DND-41 (cell line): ENCODE measurements around the gene PLD1.

Experiments
- ATAC-seq: fragments of 200-7000 bp; cut with Tn5 transposase; 3 replicates; pipeline ENCODE4 v1.9.1; 2021; ENCODE audit warnings: low read depth; ENCODE audit not compliant: insufficient read depth
- DNase-seq: peaks from one replicate; pipeline ENCODE4 v3.0.0-alpha.2; 2020
- H2AFZ ChIP-seq: 2 replicates; pipeline ENCODE4 v1.6.0; 2012; ENCODE audit warnings: low read depth, low read length
- H3K27ac ChIP-seq: 2 replicates; pipeline ENCODE4 v1.5.1; 2012; ENCODE audit warnings: low read length, inconsistent platforms
- H3K27me3 ChIP-seq: fragments of 200-600 bp; sonication (generic); 2 replicates; pipeline ENCODE4 v1.6.0; 2012; ENCODE audit warnings: low read length, mild to moderate bottlenecking, inconsistent platforms; ENCODE audit not compliant: insufficient read depth, poor library complexity
- H3K36me3 ChIP-seq: 2 replicates; pipeline ENCODE4 v1.5.1; 2012; ENCODE audit warnings: low read length, inconsistent platforms; ENCODE audit not compliant: insufficient read depth
- H3K4me1 ChIP-seq: 2 replicates; pipeline ENCODE4 v1.5.1; 2012; ENCODE audit warnings: mild to moderate bottlenecking, low read length; ENCODE audit not compliant: insufficient read depth
- H3K4me2 ChIP-seq: 2 replicates; pipeline ENCODE4 v1.6.0; 2012; ENCODE audit warnings: mild to moderate bottlenecking, moderate library complexity, low read length, inconsistent platforms; ENCODE audit not compliant: insufficient read depth
- H3K4me3 ChIP-seq, 2 experiments: fragments of 200-600 bp in 1 of 2; shearing (Covaris generic) in 1 of 2; 2 replicates each; pipeline ENCODE4 v1.5.1; 2012 to 2016; ENCODE audit warnings: inconsistent platforms in 2 of 2, low read length in 2 of 2, mild to moderate bottlenecking in 2 of 2, low read depth in 1 of 2, moderate library complexity in 1 of 2
- H3K79me2 ChIP-seq: 2 replicates; pipeline ENCODE4 v1.6.0; 2012; ENCODE audit warnings: low read length, inconsistent platforms; ENCODE audit not compliant: insufficient read depth
- H3K9ac ChIP-seq: 2 replicates; pipeline ENCODE4 v1.6.0; 2012; ENCODE audit warnings: low read depth, mild to moderate bottlenecking, inconsistent platforms, low read length, moderate library complexity
- H3K9me3 ChIP-seq: 2 replicates; pipeline ENCODE4 v1.5.1; 2012; ENCODE audit warnings: low read length, moderate library complexity, mild to moderate bottlenecking, inconsistent platforms; ENCODE audit not compliant: insufficient read depth, severe bottlenecking
- H4K20me1 ChIP-seq: 2 replicates; pipeline ENCODE4 v1.6.0; 2012; ENCODE audit warnings: low read length; ENCODE audit not compliant: insufficient read depth
- EZH2 ChIP-seq: IDR thresholded peaks from 3 replicates; pipeline ENCODE4 v1.6.1; 2012; ENCODE audit warnings: borderline replicate concordance, low read depth, mild to moderate bottlenecking, moderate library complexity, low read length, inconsistent platforms; ENCODE audit not compliant: severe bottlenecking
- TF ChIP-seq, protein P1 (sequence below): IDR thresholded peaks from 2 replicates; pipeline ENCODE4 v1.5.1; 2012; ENCODE audit warnings: borderline replicate concordance, low read length, moderate library complexity, mild to moderate bottlenecking; ENCODE audit not compliant: poor library complexity, severe bottlenecking; ENCODE audit errors: extremely low read depth

Gene PLD1

DNA sequence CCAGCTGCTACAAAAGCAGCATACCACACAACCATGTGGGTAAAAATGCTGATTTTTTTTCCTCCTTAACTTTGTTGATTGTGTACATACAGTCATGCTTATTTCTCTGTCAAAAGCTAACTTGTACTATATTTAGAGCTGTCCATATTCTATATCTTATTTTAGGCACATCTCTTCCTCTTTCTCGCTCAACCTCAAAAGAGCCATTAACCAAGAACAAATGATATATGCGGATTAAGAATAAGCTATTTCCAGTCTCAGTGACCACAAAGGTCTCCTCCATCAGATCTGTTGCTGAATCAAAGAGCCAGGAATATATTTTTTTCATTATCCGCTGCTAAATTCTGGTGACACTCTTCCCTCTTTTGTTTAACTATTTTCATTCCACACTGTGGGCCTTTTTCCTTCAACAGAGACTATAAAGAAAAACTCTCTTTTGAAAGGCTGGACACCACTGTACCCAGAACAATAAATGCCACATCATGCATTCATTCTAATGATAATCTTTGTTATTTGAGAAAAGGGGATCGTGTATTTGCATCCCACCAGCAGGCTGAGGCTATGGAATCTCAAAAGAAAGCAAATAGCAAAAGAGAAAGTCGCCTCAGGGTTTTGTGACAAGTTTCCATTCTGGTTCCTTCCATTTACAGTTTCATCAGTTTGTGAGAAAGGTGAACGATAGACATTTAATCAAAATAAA is 40.8 kb upstream of the PLD1 start:
- H3K79me2 ChIP-seq = no peaks in the 10 kb centered on the region
- H2AFZ ChIP-seq = no peak overlapping the region
- H3K27ac ChIP-seq = no peak overlapping the region
- H3K4me3 ChIP-seq = no peak overlapping the region
- ATAC-seq (no peak), DNase-seq (no peak)
- no peak overlapping the region for H3K9ac ChIP-seq
- H3K9me3 ChIP-seq = peaks cover 15% of the 10 kb centered on the region
- no peaks in the 10 kb centered on the region for H4K20me1 ChIP-seq
- peaks cover 4% of the 10 kb centered on the region for H3K27me3 ChIP-seq
- no peaks in the 10 kb centered on the region for H3K4me1 ChIP-seq
- H3K4me2 ChIP-seq = no peak overlapping the region
- TF ChIP-seq EZH2 = no peak
- TF ChIP-seq, protein P1, sequence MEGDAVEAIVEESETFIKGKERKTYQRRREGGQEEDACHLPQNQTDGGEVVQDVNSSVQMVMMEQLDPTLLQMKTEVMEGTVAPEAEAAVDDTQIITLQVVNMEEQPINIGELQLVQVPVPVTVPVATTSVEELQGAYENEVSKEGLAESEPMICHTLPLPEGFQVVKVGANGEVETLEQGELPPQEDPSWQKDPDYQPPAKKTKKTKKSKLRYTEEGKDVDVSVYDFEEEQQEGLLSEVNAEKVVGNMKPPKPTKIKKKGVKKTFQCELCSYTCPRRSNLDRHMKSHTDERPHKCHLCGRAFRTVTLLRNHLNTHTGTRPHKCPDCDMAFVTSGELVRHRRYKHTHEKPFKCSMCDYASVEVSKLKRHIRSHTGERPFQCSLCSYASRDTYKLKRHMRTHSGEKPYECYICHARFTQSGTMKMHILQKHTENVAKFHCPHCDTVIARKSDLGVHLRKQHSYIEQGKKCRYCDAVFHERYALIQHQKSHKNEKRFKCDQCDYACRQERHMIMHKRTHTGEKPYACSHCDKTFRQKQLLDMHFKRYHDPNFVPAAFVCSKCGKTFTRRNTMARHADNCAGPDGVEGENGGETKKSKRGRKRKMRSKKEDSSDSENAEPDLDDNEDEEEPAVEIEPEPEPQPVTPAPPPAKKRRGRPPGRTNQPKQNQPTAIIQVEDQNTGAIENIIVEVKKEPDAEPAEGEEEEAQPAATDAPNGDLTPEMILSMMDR = no peak
- H3K36me3 ChIP-seq = no peaks in the 10 kb centered on the region

DNA sequence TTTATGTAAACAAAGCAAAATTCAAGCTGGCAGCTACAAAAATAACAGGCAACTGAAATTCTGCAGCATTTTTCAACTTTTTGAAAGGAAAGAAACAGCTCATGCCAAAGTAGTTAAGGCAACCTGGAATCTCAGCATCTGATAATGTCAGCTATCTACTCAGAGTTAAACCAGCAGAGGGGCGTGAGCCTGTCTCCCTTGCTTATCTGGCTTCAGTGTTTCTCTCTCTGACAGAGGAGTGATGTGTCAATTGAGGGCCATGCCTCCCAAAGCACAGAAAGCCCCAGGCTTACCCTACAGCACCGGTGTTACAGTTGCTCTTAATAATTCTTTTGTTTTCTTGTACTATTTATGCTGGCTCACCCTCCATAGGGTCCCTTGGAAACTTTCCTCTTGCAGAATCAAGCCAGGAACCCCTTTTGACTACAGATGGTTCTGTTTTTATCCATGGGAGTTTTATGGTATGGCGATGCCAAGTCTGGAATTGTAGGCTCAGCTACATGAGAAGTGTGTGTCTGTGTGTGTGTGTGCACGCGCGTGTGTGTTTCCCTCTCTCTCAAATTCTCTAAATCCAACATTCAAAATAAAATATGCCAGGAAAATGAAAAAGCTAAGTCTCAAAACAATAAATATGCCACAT is 40.2 kb upstream of the PLD1 start:
- Histone ChIP-seq H3K27me3 (peaks cover 4% of the 10 kb centered on the region), H3K9me3 (peaks cover 12% of the 10 kb centered on the region), H2AFZ (no peak overlapping the region), H3K4me3 (no peak overlapping the region), H3K9ac (no peak overlapping the region), H3K79me2 (no peaks in the 10 kb centered on the region), H3K27ac (no peak overlapping the region), H4K20me1 (no peaks in the 10 kb centered on the region), H3K36me3 (no peaks in the 10 kb centered on the region), H3K4me2 (no peak overlapping the region), H3K4me1 (no peaks in the 10 kb centered on the region)
- ATAC-seq = no peak
- DNase-seq = no peak
- no peak for TF ChIP-seq EZH2
- TF ChIP-seq, protein P1 = no peak

- Histone ChIP-seq H3K9me3 (peaks cover 7% of the 10 kb centered on the region), H2AFZ (no peak overlapping the region), H3K9ac (no peak overlapping the region), H3K36me3 (no peaks in the 10 kb centered on the region), H3K4me2 (no peak overlapping the region), H4K20me1 (no peaks in the 10 kb centered on the region), H3K79me2 (no peaks in the 10 kb centered on the region), H3K4me3 (no peak overlapping the region), H3K4me1 (no peaks in the 10 kb centered on the region), H3K27ac (no peak overlapping the region), H3K27me3 (peaks cover 4% of the 10 kb centered on the region)
- ATAC-seq (no peak), DNase-seq (no peak)
- TF ChIP-seq, protein P1 = no peak
- TF ChIP-seq EZH2 = no peak
Observed at GRCh38 chr3:171849617-171850319, 39.5 kb upstream of the PLD1 start.
